Stromal cell of bone marrow (primary cell): ENCODE data around the gene NR6A1.
A peak's percentile ranks its signal among the peaks of the same experiment; 100 is the strongest.

Experiments
- DNase-seq: peaks from one replicate; pipeline ENCODE4 v3.0.0-alpha.2; 2012; ENCODE audit warnings: low read depth

Gene NR6A1

DNA sequence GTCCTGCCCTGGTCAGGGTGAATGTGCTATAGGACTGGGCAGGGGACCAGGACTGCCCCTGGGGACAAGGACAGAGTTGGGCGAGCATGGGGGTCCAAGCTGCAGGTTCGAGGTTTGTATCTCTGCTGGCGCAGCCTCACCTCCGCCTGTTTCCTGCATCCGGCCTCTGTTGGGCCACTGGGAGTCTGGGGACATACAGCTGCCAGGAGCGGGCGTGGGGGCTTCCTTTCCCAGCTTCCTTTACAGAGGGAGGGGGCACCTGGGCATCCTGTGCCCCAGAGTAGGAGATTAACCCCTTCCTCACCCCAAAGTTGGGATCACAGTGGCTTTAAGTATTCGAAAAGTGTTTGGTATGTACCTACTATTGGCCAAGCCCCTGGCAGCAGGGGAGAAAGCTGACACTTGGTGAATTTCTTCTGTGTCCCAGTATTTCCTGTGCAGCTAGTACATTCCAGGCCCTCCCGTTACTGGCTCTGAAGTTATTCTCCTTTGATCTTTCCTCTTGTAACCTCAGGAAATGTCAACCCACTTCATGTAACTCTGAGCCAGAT is 24.8 kb upstream of the NR6A1 start:
- no peak for DNase-seq

DNA sequence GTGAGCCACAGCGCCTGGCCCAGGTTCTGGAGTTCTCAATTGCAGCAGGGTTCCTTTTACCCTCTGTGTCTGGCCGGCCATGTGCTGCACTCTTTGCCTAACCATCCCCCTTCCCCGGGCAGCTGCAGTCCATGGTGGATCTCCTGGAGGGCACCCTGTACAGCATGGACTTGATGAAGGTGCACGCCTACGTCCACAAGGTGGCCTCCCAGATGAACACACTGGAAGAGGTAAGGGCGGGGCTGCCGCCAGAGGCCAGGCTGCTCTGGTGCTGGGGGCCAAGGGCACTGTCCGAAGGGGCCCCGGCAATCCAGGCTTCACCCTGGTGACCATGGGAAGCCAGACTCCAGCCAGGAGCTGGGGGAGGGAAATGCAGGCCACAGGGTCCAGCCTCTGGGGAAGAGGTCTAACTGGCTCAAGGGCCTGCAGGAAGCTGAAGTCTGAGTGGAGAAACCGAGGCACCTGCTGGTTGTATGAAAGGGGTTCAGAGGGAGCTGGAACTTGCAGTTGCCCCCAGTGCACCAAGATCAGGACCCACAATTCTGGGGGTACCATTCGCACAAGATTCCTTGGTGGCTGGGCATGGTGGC is 23.9 kb upstream of the NR6A1 start:
- DNase-seq = no peak

DNA sequence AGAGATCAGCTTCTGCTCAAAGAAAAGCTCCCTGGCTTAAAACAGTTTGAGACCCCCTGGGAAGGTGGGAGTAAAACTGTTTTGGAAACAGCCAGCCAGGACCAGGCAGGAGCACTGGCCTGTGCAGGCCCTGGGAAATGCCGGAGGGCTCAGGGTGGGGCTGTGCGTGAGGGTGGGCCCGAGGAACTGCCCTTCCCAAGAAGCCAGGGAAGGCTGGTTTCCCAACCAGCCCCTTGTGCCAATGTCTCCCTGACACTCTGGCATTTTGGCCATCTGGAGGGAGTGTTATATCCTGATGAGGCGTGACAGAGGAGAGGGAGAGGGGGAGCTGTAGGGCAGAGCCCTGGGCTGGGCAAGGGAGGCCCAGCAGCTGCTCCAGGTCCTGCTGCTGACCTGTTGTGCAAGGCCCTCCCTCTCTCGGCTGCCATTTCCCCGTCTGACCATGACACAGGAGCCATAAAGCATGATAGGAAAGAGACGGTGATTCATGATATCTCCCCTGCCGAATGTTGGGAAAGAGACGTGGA is 22.0 kb upstream of the NR6A1 start:
- no peak for DNase-seq

DNA sequence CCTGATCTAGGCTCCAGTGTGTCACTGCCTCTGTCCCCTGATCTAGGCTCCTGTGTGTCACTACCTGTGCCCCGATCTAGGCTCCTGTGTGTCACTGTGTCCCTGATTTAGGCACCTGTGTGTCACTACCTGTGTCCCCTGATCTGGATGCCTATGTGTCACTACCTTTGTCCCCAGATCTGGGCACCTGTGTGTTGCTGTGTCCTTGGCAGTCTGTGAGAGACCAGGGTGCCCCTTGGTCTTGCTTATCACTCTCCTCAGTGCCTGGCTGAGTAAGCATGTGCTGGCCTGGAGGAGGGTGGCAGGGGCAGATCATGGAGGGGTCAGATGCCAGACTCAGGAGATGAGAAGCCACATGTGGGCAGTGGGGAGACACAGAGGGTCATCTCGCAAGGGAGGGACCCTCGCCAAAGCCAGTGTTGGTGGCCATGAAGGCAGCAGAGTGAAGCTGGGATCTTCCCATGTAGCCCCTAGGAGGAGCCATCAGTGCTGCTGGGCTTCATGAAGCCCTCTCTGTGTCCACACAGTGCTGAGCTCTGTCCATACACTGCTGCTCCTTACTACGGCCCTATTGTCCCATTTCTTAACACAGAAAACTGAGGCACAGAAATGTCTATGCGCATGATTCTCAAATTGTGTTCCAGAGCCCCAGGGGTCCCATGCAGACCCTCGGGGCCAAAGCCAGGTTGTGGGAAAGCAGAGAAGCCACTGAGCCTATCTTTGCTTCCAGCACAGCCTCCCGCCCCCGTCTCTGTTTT is 21.3 kb upstream of the NR6A1 start:
- no peak for DNase-seq

DNA sequence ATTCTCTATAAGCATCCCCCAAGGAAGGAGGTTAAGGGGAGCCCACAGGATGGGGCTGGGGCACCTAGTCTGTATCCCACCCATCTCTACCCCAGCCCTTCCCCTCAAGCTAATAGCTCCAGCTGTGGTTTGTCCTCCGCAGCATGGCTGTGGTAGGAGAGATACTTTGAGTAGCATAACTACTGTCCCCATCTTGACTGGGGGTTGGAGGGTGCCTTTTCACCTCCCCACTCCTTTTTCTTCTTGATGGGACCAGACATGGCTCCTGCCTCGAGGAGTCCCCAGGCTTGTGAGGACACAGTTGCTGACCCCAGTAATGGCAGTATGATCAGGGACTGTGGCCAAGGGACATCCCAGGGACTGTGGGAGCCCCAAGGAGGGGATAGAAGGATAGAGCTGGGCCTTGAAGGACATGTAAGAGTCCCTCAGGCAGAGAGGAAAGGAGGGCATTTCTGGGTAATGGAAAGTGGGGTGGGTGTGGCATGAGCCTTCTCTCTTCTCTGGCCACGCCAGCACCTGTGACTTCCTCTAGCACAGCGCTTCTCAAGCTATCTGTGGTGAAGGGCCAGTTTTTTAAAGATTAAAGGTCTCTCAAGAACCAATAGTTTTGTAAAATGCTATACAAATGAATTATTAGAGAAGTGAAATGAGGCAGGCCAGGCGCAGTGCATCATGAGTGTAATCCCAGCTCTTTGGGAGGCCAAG is 19.8 kb upstream of the NR6A1 start:
- DNase-seq = no peak

DNA sequence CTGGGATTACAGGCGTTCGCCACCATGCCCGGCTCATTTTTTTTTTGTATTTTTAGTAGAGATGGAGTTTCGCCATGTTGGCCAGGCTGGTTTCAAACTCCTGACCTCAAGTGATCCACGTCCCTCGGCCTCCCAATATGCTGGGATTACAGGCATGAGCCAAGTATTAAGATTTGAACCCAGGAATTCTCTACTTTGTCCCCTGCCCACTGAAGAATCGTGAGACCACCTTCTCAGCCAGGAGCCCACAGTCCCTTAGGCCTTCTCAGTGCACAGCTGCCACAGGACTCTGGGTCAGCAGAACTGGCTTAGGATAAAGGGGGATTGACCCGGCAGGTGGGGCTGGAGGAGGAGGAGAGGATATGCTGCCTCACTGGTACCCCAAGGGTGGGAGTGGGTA is 19.2 kb upstream of the NR6A1 start:
- no peak for DNase-seq

DNA sequence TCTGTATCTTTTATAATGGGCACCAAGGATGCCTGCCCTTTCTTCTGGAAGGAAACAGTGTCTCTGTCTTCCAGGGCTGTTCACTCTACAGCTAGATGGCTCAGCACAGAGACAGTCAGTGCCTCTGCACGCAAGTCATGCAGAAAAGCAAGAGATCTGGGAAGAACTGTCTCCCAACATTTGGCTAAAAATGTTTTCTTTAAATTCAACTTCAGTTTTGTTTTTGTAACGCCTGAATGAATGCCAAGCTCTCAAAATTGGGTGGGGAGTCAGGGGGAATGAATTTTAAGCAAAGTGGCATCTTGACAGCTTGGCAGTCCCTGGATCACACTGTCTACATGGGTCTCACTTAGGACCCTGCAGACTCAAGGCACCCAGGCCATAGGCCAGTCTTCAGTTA is 18.4 kb upstream of the NR6A1 start:
- DNase-seq = no peak

DNA sequence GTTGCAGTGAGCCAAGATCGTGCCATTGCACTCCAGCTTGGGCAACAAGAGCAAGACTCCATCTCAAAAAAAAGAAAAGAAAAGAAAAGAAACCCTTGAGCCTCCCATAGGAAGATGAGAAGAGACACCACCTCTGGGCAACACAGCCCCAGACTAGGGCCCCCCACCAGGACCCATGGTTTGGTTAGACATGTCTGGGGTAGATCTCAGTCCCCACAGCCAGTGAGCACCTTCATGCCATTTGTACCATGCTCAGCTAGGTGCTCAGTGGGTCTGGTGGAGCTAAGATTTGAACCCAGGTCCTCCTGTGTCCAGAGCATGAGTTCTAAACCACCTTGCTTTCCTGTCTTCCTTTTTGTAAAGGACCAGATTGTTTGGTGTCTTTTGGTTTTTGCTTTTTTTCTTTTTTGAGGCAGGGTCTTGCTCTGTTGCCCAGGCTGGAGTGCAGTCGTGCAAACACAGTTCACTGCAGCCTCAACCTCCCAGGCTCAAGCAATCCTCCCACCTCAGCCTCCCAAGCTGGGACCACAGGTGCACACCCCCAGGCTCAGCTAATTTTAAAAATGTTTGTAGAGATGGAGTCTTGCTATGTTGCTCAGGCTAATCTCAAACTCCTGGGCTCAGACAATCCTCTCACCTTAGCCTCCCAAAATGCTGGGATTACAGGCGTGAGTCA is 17.6 kb upstream of the NR6A1 start:
- DNase-seq = no peak

DNA sequence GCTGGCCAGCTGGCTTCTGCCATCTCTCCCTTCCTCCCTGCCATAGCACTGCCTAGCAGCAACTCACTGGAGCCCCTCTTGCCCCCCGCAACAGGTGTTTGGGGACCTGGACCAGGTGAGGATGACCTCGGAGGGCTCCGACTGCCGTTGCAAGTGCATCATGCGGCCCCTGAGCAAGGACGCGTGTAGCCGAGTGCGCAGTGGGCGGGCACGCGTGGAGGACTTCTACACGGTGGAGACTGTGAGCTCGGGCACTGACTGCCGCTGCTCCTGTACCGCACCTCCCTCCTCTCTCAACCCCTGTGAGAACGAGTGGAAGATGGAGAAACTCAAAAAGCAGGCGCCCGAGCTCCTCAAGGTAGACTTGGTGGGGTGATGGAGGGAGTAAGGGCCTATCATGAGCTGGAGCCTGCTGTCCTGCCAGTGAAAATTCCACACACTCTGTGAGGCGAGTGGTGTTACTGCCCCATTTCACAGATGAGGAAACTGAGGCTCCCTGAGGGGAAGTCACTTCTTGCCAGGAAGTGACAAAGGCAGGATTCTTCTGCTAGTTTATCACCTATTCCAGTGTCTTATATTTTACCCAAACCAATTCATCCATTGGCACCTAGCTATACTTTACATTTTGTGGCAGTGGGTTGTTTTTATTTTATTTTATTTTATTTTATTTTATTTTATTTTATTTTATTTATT is 15.9 kb upstream of the NR6A1 start:
- no peak for DNase-seq

DNA sequence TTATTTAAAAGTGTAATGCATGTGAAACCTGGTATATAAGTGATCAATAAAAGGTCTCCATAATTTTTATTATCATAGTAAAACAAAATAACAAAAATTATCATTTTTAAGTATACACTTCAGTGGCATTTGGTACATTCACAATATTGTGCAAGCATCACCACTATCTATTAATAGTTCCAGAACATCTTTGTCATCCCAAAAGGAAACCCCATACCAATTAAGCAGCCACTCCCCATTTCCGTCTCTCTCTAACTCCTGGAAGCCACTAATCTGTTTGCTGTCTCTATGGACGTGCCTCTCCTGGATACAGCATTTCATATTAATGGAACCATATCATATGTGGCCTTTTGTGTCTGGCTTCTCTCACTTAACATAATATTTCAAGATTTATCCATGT is 13.4 kb upstream of the NR6A1 start:
- peak; percentile 61 for DNase-seq

DNA sequence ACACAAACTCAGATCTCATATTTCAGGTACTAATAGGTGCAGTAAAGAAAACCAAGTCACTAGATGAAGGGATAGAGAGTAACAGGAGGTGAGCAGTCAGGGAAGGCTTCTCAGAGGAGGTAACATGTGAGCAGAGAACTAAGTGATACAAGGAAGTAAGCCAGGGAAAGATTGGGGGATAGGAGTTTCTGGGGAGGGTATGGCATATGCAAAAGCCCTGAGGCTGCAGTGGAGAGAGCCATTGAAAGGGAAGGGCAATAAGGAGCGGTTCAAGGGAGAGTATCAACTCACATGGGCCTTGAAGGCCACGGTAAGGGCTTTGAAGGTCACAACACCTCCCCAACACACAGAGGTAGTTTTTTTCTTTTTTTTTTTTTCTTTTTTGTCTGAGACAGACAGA is 12.7 kb upstream of the NR6A1 start:
- DNase-seq = no peak

DNA sequence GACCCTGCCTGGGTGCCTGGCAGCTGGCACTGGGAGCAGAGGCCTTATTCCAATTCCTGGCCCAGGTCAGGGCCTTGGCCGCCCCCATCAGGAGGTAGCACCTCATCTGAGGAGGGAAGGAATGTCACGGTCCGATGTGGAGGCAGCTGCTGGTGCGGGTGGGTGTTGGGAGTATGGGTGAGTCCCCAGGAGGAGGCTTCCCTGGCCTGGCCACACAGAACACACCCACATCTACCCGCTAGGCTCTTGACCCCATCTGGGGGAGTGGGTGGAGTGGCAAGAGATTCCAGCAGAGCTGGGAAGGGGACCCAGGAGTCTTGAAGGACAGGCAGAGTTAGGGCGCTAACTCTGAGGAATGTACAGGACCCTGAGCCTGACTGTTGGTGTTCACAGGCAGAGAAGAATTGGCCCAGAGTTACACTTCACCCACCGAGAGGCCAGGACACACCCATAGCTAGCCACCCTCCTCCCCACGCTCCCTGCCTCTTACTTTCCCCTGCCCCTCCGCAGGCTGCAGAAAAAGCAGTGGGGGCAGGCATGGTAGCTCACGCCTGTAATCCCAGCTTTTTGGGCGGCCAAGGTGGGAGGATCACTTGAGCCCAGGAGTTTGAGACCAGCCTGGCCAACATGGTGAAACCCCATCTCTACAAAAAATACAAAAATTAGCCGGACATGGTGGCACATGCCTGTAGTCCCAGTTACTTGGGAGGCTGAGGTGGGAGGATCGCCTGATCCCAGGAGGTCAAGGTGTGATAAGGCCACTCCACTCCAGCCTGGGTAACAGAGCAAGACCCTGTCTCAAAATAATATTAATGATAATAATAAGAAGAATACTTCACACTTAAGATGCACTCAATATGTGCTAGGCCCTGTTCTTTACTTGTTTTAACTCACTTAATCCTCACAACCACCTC is 11.8 kb upstream of the NR6A1 start:
- no peak for DNase-seq

DNA sequence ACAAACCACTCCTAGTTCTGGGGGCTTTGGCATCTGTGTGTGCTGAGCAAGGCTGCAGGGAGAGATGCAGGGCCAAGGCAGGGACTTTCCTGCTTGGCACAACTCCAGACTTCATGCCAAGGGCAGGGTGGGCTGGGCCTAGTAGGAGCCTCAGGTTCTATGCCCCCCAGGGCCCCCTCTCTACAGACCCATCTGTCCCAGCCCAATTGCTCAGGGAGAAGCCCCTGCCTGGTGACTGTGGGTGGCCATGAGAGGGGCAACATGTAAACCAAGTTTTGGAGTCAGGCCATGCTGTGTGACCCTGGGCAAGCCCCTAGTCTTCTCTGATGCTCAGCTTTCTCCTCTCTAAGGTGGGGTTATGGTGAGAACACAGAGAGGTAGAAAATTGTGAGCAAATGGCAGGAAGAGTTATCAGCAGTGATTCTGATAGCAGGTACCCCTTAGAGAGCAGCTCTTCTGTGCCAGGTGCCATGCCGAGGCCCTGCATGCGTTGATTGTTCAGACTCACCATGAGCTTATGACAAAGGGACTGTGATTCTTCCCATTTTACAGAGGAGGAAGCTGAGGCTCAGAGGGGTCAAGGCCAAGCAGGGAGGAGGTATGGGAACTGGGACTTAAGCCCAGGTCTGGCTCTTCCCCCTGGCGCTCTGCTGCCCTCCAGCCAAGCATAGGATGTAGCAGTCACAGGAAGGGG is 11.0 kb upstream of the NR6A1 start:
- no peak for DNase-seq

DNA sequence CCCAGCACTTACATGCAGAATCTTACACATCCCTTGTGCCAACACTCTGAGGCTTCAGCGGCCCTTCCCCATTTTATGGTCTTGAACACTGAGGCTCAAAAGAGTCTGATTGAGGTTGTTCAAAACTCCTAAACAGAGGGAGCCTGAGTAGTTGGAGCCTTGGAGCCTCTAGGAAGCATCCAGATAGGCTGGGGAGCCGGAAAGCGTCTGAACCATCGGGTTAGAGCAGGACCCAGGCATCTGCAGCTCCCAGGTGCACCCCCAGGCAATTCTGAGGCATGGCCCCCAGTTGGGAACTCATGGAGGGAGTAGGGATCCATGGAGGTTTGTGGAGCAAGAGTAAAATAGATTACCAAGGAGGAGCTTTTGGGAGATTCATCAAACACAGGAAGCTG is 9.6 kb upstream of the NR6A1 start:
- DNase-seq = no peak

DNA sequence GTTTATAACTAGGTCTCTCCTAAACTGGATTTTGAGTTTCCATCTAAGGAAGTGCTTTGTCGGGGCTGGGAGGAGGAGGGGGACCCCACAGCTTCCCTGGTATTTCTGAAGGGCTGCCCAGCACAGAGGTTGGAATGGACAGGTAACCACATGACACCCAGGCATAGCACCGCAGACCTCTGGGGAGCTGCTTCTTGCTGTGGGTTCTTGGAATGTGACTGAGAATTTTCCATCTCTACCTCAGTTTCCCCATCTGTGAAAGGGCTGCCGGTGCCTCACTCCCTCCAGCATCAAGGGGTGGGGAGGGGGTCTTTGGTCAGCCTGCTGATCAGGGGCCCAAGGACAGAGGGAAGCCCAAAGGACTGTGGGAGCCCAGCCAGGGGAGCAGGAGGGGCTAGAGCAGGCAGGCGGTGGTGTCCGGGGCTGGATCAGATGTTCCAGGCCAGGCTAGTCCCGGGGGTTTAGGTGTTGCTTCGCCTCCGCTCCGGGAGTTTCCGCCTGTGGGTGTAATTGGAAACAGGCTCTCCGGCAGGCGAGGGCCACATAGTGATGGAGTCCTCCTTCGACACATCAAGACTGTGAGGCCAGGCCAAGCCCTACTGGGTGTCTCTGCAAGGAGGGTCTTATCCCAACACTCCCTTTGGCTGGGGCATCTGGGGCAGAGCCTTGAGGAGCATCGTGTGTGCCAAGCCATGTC is 9.1 kb upstream of the NR6A1 start:
- DNase-seq = no peak

DNA sequence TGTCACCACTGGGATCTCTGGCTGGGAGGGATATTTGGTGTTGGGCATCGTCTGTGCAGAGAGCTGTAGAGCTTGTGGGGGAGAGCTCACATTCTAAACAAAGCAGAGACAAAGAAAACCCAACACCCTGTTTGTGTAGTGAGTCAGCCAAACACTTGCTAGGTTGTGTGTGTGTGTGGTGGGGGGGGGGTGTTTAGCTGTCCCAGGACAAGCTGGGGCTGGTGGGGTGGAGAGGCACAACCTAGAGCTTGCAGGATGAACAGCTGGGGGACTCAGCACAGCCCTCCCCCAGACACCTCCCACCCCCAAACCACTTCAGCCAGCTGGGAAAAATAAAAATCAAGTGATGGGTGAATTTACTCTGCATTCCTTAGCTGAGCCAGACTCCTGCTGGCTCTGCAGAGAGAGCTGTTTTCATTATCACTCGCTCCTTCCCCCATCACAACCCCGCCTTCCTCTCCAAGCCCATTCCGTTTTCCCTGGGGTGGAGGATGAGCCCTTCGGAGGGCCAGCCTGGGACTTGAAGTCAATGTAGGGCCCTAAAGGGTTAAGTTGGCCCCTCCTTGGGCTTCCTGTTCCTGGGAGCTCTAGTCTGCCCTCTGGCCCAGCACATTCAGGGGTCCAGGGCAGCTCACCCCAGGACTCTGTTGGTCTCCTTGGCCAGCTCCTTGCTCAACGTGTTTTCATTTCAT is 8.4 kb upstream of the NR6A1 start:
- peak; percentile 79 for DNase-seq

DNA sequence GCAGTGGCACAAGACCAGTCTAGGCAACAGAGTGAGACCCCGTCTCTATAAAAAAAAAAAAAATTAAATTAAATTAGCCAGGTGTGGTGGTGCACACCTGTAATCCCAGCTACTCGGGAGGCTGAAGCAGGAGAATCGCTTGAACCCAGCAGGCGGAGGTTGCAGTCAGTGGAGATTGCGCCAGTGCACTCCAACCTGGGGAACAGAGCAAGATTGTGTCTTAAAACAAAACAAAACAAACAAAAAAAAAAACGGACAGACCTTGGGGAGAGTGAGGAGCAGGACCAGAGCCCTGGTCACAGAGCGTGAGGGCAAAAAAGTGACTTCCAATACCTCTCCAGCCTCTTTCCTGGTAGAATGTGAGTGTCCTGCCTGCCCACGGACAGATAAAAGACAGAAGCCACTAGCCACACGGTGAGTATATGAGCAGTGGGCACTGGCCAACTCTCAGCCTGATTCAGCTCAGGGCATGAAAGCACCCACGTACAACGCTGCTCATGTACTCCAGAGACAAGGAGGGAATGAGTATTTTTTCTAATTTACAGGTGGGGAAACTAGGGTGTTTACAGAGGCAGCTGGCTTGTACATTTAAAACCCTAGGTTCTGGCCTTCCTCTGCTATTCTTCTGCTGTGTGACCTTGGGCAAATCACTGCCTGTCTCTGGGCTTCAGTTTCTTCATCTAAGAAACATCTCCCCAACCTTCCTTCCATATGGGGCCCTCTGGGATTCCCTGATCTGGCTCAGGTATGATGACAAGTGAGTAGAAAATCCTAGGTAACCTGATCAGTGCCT is 7.7 kb upstream of the NR6A1 start:
- no peak for DNase-seq
